Heart right ventricle (tissue), 16 donors: ENCODE measurements around the gene SERP2. TPM values are rescaled to one million over a fixed set of nuclear protein-coding genes. Genes with fewer than 3 reads are reported as not detected.
A peak's percentile ranks its signal among the peaks of the same experiment; 100 is the strongest.

ENCODE experiments used
- ATAC-seq, 8 donors: fragments of 200-7000 bp; cut with Tn5 transposase; one replicate each; pipeline ENCODE4 v1.9.1; 2020; ENCODE audit warnings: mild to moderate bottlenecking in 8 of 8, moderate library complexity in 8 of 8, moderate number of reproducible peaks in 1 of 8
- DNase-seq, 2 donors: peaks; one replicate each; pipeline ENCODE4 v3.0.0-alpha.2; 2020
- H3K27ac ChIP-seq, 10 donors: fragments of 200-600 bp; sonication (generic) in 2 of 10; one replicate each; pipeline versions ENCODE4 v1.5.0 to v1.8.0; 2020 to 2022; ENCODE audit warnings: mild to moderate bottlenecking in 3 of 10
- H3K27me3 ChIP-seq, 7 donors: fragments of 200-600 bp; one replicate each; pipeline ENCODE4 v1.8.0; 2021 to 2022; ENCODE audit warnings: mild to moderate bottlenecking in 2 of 7
- H3K36me3 ChIP-seq, 9 donors: fragments of 200-600 bp; sonication (generic) in 1 of 9; one replicate each; pipeline versions ENCODE4 v1.5.0 to v1.8.0; 2020 to 2022; ENCODE audit warnings: mild to moderate bottlenecking in 2 of 9
- H3K4me1 ChIP-seq, 9 donors: fragments of 200-600 bp; sonication (generic) in 1 of 9; one replicate each; pipeline versions ENCODE4 v1.5.0 to v1.8.0; 2020 to 2022; ENCODE audit warnings: mild to moderate bottlenecking in 4 of 9
- H3K4me3 ChIP-seq, 10 donors: fragments of 200-600 bp; sonication (generic) in 2 of 10; one replicate each; pipeline versions ENCODE4 v1.5.0 to v1.8.0; 2020 to 2022; ENCODE audit warnings: mild to moderate bottlenecking in 7 of 10, moderate library complexity in 2 of 10
- H3K9me3 ChIP-seq, 11 donors: fragments of 200-600 bp in 10 of 11; sonication (generic) in 2 of 11; one replicate each; pipeline versions ENCODE4 v1.5.0 to v1.8.0; 2013 to 2022; ENCODE audit warnings: mild to moderate bottlenecking in 2 of 11, control low read depth in 1 of 11, moderate library complexity in 1 of 11
- CTCF ChIP-seq, 9 donors: fragments of 200-600 bp; sonication (generic) in 2 of 9; IDR thresholded peaks; one replicate each; pipeline versions ENCODE4 v1.5.0 to v1.8.0; 2021 to 2022; ENCODE audit warnings: antibody characterized with exemption in 9 of 9, mild to moderate bottlenecking in 5 of 9, moderate library complexity in 1 of 9
- WGBS, 2 donors: extraction: QIAGEN DNeasy Blood & Tissue Kit; methylation state at CpG; one replicate each; pipeline ENCODE4 v1.1.7; 2013; ENCODE audit warnings: inconsistent platforms in 1 of 2; 5-methylcytosine and 5-hydroxymethylcytosine counted together
- intact Hi-C, 10 donors: fragments of 100-400 bp; cut with DNase I; formaldehyde crosslinking; loops; one replicate each; pipeline versions ENCODE4 v1.11.1 to v1.14.2; 2022
- polyA plus RNA-seq, 2 donors: library from polyadenylated mRNA; stranded (reverse); fragments of 200-250 nt; gene quantifications; one replicate each; pipeline ENCODE4 v1.2.3, GENCODE V29; 2013
- total RNA-seq, 10 donors: library from RNA; stranded (reverse); fragmentation: NEBNext Ultra II Directional in 3 of 10; extraction: Animal tissue kit (Norgen Biotek cat#: 25700) in 3 of 10; gene quantifications; one replicate each; pipeline versions ENCODE4 v1.2.1 to v1.2.4, GENCODE V29; 2021 to 2023
- donor health status: Arrhythmogenic right ventricular cardiomyopathy.
- donor health status: ischemic (EF 13 %, LVEDD 7.1; RV severe dilation, severe dysfunction).
- donor health status: healthy with polysubstance abuse.
- donor health status: DM: no; HTN: yes; CAD: no.
- donor health status: DM: no; HTN: no; CAD: no.
- donor health status: ischemic (EF 25% LVEDD 6.9; RV normal size, moderate dysfunction).
- donor health status: ischemic (EF 25% LVEDD 5.7; RV mildly dilated, moderate dysfunction).
- donor health status: healthy.
- donor health status: DM: yes; HTN: yes; CAD: no.
- donor health status: Ischemic cardiomyopathy.
- donor health status: ischemic (EF 35%, LVEDD 5.7; RV mildly dilated, moderate dysfunction).
- donor health status: nonischemic (EF 11% LVEDD 7.7; RV severe dilation, severe dysfunction).
- donor health status: DM: yes; HTN: yes; CAD: no.
- donor health status: PGD.
- donor health status: ischemic (EF 29% LVEDD 5.4; RV normal size, mild dysfunction).
- donor health status: nonischemic (EF 23%, LVEDD 6.1; RV moderate dilation, normal function).

The SERP2 gene
- total and polyA plus RNA-seq, 12 donors: 10.0 to 20.4 (median 11.8) TPM

- DNase-seq: no peak
- no peak for ATAC-seq
- intact Hi-C loops: loop anchor here in 3 of 10 donors (5.0 kb wide), 1 partner anchor 50 kb away; no protein-coding TSS in a partner anchor
- peaks cover 0 to 8% (median 0%) of the 10 kb centered on the region in 9 donors for H3K36me3 ChIP-seq
- no peak for TF ChIP-seq CTCF (IDR thresholded peaks at IDR 0.05)
- H3K4me1 ChIP-seq: peaks cover 0 to 33% (median 11%) of the 10 kb centered on the region in 9 donors
- no peaks in the 10 kb centered on the region for H3K9me3 ChIP-seq
- H3K27me3 ChIP-seq: no peaks in the 10 kb centered on the region
- WGBS, 2 donors: 72 to 74% methylated on average over 7 of the region's 7 CpGs
- H3K4me3 ChIP-seq: no peak overlapping the region
- peak overlapping the region in 1 of 10 donors; percentile 40 for H3K27ac ChIP-seq
These were observed 13.4 kb downstream of the SERP2 start for GRCh38 chr13:44386913-44387556.

- no peaks in the 10 kb centered on the region for H3K27me3 ChIP-seq
- intact Hi-C loops: loop anchor here in 3 of 10 donors (5.0 kb wide), 1 partner anchor 49 kb away; no protein-coding TSS in a partner anchor
- DNase-seq (no peak), ATAC-seq (peak; percentile 36 to 86 (median 70))
- peaks cover 0 to 32% (median 8%) of the 10 kb centered on the region in 9 donors for H3K4me1 ChIP-seq
- peaks cover 0 to 8% (median 0%) of the 10 kb centered on the region in 9 donors for H3K36me3 ChIP-seq
- WGBS, 2 donors: 46 to 59% methylated on average over 7 of the region's 7 CpGs
- H3K9me3 ChIP-seq: no peaks in the 10 kb centered on the region
- peak overlapping the region in 4 of 10 donors; percentile 10 to 52 (median 28) for H3K27ac ChIP-seq
- H3K4me3 ChIP-seq: no peak overlapping the region
- TF ChIP-seq CTCF (IDR thresholded peaks at IDR 0.05): peak in 1 of 9 donors; percentile 20
These were observed 14.9 kb downstream of the SERP2 start for GRCh38 chr13:44388427-44389059.

GRCh38 chr13:44389060-44389666, 15.5 kb downstream of the SERP2 start:
- intact Hi-C loops: loop anchor here in 3 of 10 donors (5.0 kb wide), 1 partner anchor 48 kb away; no protein-coding TSS in a partner anchor
- no peak for TF ChIP-seq CTCF (IDR thresholded peaks at IDR 0.05)
- 86 to 93% methylated on average over 4 of the region's 4 CpGs for WGBS, 2 donors

GRCh38 chr13:44389876-44390275, 16.3 kb downstream of the SERP2 start:
- 89 to 95% methylated on average over 1 of the region's 1 CpG for WGBS, 2 donors
- no peak for TF ChIP-seq CTCF (IDR thresholded peaks at IDR 0.05)
- Histone ChIP-seq H3K36me3 (peaks cover 0 to 8% (median 0%) of the 10 kb centered on the region in 9 donors), H3K27ac (no peak overlapping the region), H3K4me3 (no peak overlapping the region), H3K9me3 (no peaks in the 10 kb centered on the region), H3K27me3 (no peaks in the 10 kb centered on the region), H3K4me1 (peaks cover 0 to 22% (median 6%) of the 10 kb centered on the region in 9 donors)
- ATAC-seq (no peak), DNase-seq (no peak)
- intact Hi-C loops: loop anchor here in 3 of 10 donors (5.0 kb wide), 1 partner anchor 47 kb away; no protein-coding TSS in a partner anchor

More at GRCh38 chr13:44389060-44389666, 15.5 kb downstream of the SERP2 start:
- no peak for DNase-seq
- Histone ChIP-seq H3K4me1 (peaks cover 0 to 29% (median 6%) of the 10 kb centered on the region in 9 donors), H3K36me3 (peaks cover 0 to 8% (median 0%) of the 10 kb centered on the region in 9 donors), H3K27ac (peak overlapping the region in 3 of 10 donors; percentile 23 to 52 (median 33)), H3K9me3 (no peaks in the 10 kb centered on the region), H3K27me3 (no peaks in the 10 kb centered on the region), H3K4me3 (no peak overlapping the region)
- ATAC-seq: no peak
